Central memory CD8-positive, alpha-beta T cell (primary cell): ENCODE results near the gene SUPV3L1.
"Not testable (repeated sequence)": the region's sequence is repeated elsewhere in the genome, so short reads cannot be mapped to it uniquely, and the experiment has no call there.

Source experiments
- ATAC-seq: fragments of 150-1000 bp; cut with Tn5 transposase; replicated peaks from 2 replicates; pipeline ENCODE4 v1.10.0; 2022; ENCODE audit warnings: mild to moderate bottlenecking, moderate FRiP score, moderate number of reproducible peaks; ENCODE audit not compliant: poor library complexity, severe bottlenecking; ENCODE audit errors: extremely low read depth
- DNase-seq, 2 donors: peaks; one replicate each; pipeline ENCODE4 v3.0.0; 2021; ENCODE audit warnings: low spot score in 2 of 2
- H3K27ac Mint-ChIP-seq: one replicate; pipeline ENCODE4 v1.8.0; 2022; ENCODE audit warnings: low read depth, mild to moderate bottlenecking, moderate library complexity, mixed read lengths
- H3K27me3 Mint-ChIP-seq: one replicate; pipeline ENCODE4 v1.8.0; 2022; ENCODE audit warnings: mixed read lengths
- H3K36me3 Mint-ChIP-seq: one replicate; pipeline ENCODE4 v1.8.0; 2022; ENCODE audit warnings: mild to moderate bottlenecking, moderate library complexity, mixed read lengths; ENCODE audit not compliant: insufficient read depth
- H3K4me1 Mint-ChIP-seq: one replicate; pipeline ENCODE4 v1.8.0; 2022; ENCODE audit warnings: mixed read lengths
- H3K4me3 Mint-ChIP-seq: one replicate; pipeline ENCODE4 v1.8.0; 2022; ENCODE audit warnings: mild to moderate bottlenecking, moderate library complexity, mixed read lengths
- H3K9me3 Mint-ChIP-seq: one replicate; pipeline ENCODE4 v1.8.0; 2022; ENCODE audit warnings: mixed read lengths

SUPV3L1 gene

DNA sequence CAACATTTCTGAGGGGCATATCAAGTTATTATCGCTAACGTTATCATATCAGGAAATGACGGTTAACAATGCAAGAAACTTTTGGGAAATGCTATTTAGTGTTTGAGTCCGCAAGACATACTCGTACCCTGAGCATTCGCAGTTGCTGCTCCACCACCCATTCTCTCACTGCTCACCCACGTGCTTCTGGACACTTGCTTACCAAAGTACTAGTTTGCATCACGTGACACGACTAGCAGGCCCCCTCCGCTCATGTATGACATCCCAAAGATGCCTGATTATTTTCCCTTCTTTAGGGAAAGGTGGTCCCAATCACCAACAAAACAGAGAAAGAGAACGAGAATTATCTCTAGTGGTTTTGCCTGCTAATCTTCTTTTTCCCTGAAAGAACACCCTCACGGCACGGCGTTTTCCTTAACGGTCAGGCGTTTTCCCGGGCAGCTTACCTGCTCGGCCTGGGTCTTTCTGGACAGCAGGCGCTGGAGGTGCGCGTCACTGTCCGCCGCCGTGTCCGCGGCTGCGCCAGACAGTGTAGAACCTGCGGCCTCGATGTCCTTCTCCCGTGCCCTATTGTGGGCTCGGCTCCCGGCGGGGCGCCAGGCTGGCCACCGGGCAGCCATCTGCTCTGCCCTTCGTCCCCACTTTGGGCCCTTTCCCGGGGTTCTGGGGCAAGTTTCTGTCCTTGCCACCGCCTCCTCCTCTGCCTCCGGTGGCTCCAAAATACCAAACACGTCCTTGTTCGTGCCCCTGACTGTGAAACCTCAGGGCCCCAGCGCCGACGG is at the start of gene SUPV3L1:
SUPV3L1 (plus strand) TSS at position 492 of the 782 bp plus-strand sequence; CDS start at position 550, 58 bp downstream.
- H3K9me3 Mint-ChIP-seq = no peaks in the 10 kb centered on the region
- H3K4me1 Mint-ChIP-seq = peaks cover 45% of the 10 kb centered on the region
- DNase-seq = peak; percentile 83 to 84
- ATAC-seq = peak; percentile 70
- H3K27me3 Mint-ChIP-seq = no peaks in the 10 kb centered on the region
- H3K27ac Mint-ChIP-seq = peak within 1 kb of the TSS; percentile 100
- H3K36me3 Mint-ChIP-seq = peaks cover 28% of the 10 kb centered on the region
- H3K4me3 Mint-ChIP-seq = peak within 1 kb of the TSS; percentile 90

DNA sequence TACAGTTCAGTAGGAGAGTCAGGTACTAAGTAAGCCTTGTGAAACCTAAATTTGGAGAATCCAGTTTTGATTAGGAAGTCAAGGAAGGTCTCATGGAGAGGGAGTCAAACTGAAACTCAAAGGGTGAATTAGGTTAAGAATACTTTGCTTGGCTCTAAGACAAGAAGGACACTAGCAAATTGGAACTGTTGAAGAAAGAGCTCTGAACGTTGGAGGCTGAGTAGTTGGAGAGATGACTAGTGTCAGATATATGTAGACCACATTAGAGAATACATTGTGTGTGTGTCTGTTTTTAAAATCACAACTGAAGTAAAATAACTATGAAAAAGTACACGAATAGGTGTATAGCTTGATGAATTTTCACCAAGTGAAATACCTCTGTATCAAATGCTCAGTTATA is 49.8 kb upstream of the SUPV3L1 start:
- peak overlapping the region; percentile 15 for H3K27ac Mint-ChIP-seq
- H3K36me3 Mint-ChIP-seq = peaks cover 23% of the 10 kb centered on the region
- H3K4me1 Mint-ChIP-seq = peaks cover 40% of the 10 kb centered on the region
- H3K9me3 Mint-ChIP-seq = no peaks in the 10 kb centered on the region
- H3K4me3 Mint-ChIP-seq = no peak overlapping the region
- ATAC-seq (no peak), DNase-seq (no peak)
- H3K27me3 Mint-ChIP-seq = no peaks in the 10 kb centered on the region

DNA sequence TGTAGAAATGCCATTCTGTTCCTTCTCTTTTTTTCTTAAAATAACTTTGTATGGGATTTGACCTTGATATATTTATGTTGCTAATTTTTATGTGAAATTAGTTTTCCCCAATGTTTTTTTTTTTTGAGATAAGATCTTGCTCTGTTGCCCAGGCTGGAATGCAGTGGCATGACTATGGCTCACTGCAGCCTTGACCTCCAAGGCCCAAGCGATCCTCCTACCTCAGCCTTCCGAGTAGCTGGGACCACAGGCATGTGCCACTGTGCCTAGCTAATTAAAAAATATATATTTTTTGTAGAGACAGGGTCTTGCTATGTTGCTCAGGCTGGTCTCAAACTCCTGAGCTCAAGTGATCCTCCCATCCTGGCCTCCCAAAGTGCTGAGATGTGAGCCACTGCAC is 40.1 kb upstream of the SUPV3L1 start:
- DNase-seq = no peak
- Mint-ChIP-seq H3K4me3 (no peak overlapping the region), H3K9me3 (no peaks in the 10 kb centered on the region), H3K36me3 (peaks cover 31% of the 10 kb centered on the region), H3K27ac (peak overlapping the region; percentile 48), H3K27me3 (no peaks in the 10 kb centered on the region), H3K4me1 (peaks cover 55% of the 10 kb centered on the region)
- no peak for ATAC-seq

DNA sequence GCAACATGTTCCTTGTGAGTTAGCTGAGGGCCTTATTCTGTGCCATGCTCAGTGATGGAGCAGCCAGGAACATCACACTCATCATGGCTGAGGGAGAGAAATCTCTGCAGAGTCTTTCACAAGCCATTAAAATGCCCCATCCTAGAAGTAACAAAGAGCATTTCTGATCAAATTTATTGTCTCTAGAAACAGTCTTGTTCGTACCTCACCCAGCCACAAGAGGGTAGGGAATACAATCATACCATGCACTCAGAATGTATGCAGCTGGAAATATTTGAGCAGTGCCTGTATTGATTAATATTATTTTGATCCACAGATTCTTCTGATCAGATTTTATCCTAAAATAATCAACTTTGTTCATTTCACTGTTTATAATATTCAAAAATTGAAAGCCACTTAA is 38.7 kb upstream of the SUPV3L1 start:
- H3K36me3 Mint-ChIP-seq = peaks cover 25% of the 10 kb centered on the region
- ATAC-seq = no peak
- no peaks in the 10 kb centered on the region for H3K9me3 Mint-ChIP-seq
- H3K27ac Mint-ChIP-seq = peak overlapping the region; percentile 49
- no peak overlapping the region for H3K4me3 Mint-ChIP-seq
- DNase-seq = no peak
- peaks cover 57% of the 10 kb centered on the region for H3K4me1 Mint-ChIP-seq
- no peaks in the 10 kb centered on the region for H3K27me3 Mint-ChIP-seq

DNA sequence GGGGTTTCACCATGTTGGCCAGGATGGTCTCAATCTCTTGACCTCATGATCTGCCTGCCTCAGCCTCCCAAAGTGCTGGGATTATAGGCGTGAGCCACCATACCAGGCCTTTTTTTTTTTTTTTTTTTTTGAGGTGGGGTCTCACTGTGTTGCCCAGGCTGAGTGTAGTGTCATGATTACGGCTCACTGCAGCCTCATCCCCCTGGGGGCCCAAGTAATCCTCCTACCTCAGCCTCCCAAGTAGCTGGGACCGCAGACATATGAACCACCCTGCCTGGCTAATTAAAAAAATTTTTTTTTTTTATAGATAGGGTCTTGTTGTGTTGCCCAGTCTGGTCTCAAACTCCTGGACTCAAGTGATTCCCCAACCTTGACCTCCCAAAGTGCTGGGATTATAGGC is 38.0 kb upstream of the SUPV3L1 start:
- H3K27ac Mint-ChIP-seq, DNase-seq: not testable (repeated sequence)
- H3K36me3 Mint-ChIP-seq = peaks cover 19% of the 10 kb centered on the region

DNA sequence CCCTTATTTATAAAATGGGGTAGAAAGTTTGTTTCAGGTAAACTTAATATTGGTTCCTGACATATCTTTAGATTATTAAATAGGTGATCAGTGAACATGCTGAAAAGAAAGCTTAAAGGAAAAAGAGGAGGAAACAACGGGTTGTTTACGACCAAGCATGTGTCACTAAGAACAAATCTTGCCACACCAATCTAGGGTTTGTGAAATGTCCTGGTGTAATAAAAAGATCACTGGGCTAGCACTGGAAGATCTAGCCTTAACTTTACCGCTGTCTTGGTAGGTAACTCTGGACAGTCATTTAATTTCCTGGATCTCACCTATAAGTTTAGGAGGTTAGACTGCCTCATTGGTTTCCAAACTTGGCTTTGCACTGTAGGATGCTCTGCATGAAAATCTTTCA is 37.1 kb upstream of the SUPV3L1 start:
- Mint-ChIP-seq H3K27ac (peak overlapping the region; percentile 57), H3K9me3 (no peaks in the 10 kb centered on the region), H3K4me1 (peaks cover 53% of the 10 kb centered on the region)

More for the DNA sequence above, 38.0 kb upstream of the SUPV3L1 start:
- not testable (repeated sequence) for H3K9me3 Mint-ChIP-seq, H3K4me3 Mint-ChIP-seq, ATAC-seq, H3K27me3 Mint-ChIP-seq
- H3K4me1 Mint-ChIP-seq = peaks cover 62% of the 10 kb centered on the region

DNA sequence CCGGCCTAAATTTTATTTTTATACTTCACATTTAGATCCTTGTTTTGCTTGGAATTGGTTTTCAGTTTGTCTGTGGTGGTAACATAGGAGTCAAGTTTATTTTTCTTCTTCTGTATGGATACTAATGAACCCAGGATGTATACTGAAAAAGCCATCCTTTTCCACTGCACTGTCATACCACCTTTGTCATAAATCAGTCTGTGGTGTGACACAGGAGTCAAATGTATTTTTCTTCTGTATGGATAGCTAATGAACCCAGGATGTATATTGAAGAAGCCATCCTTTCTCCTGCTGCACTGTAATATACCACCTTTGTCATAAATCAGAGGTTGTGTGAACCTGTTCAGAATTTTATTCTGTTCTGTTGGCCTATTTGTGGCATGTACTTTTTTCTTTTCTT is 34.7 kb upstream of the SUPV3L1 start:
- DNase-seq (no peak), ATAC-seq (no peak)
- Mint-ChIP-seq H3K9me3 (no peaks in the 10 kb centered on the region), H3K27me3 (no peaks in the 10 kb centered on the region), H3K36me3 (peaks cover 7% of the 10 kb centered on the region), H3K4me1 (peaks cover 51% of the 10 kb centered on the region), H3K27ac (peak overlapping the region; percentile 49), H3K4me3 (no peak overlapping the region)

More for the DNA sequence above, 37.1 kb upstream of the SUPV3L1 start:
- H3K27me3 Mint-ChIP-seq = no peaks in the 10 kb centered on the region
- ATAC-seq = no peak
- H3K36me3 Mint-ChIP-seq = peaks cover 12% of the 10 kb centered on the region
- no peak overlapping the region for H3K4me3 Mint-ChIP-seq
- DNase-seq = no peak

DNA sequence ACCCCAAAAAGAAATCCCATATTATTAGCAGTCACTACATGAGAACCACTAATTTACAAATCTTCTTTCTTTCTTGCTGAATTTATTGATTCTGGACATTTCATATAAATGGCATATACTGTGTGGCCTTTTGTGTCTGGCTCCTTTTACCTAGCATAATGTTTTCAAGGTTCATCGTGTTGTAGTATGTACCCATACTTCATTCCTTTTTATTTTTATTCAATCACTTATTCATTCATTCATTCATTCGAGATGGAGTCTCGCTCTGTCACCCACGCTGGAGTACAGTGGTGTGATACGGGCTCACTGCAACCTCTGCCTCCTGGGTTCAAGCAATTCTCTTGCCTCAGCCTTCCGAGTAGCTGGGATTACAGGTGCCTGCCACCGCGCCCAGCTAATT is 34.2 kb upstream of the SUPV3L1 start:
- Mint-ChIP-seq H3K27ac (peak overlapping the region; percentile 49), H3K36me3 (peaks cover 7% of the 10 kb centered on the region), H3K4me1 (peaks cover 48% of the 10 kb centered on the region), H3K27me3 (no peaks in the 10 kb centered on the region), H3K9me3 (no peaks in the 10 kb centered on the region), H3K4me3 (no peak overlapping the region)
- ATAC-seq = no peak
- no peak for DNase-seq

DNA sequence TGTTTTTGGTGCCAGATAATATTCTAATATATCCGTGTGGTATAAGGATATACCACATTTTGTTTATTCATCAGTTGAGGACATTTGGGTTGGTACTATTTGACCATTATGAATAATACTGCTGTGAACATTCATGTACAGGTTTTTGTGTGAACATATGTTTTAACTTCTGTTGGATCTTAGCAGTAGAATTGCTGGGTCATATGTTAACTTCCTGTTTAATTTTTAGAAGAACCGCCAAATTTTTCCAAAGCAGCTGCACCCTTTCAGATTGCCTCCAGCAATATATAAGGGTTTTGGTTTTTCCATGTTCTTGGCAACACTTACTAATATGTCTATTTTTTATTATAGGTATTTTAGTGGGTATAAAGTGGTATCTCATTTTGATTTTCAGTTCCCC is 33.3 kb upstream of the SUPV3L1 start:
- H3K27ac Mint-ChIP-seq = peak overlapping the region; percentile 66
- DNase-seq = no peak
- no peak overlapping the region for H3K4me3 Mint-ChIP-seq
- H3K9me3 Mint-ChIP-seq = no peaks in the 10 kb centered on the region
- H3K4me1 Mint-ChIP-seq = peaks cover 43% of the 10 kb centered on the region
- no peaks in the 10 kb centered on the region for H3K27me3 Mint-ChIP-seq
- peaks cover 13% of the 10 kb centered on the region for H3K36me3 Mint-ChIP-seq
- ATAC-seq = no peak

DNA sequence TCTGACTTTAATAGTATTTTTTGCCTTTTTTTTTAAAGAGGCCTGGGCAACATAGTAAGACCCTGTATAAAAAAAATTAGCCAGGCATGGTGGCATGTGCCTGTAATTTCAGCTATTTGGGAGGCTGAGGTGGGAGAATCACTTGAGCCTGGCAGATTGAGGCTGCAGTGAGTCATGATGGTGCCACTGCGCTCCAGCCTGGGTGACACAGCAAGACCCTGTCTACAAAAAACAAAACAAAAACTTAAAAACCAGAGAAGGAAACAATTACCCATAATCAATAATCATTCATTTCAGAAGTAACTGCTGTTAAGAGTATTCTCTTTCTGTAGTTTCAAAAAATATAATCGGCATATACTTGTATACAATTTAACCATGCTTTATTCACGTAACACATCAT is 28.1 kb upstream of the SUPV3L1 start:
- ATAC-seq = no peak
- no peak for DNase-seq
- Mint-ChIP-seq H3K36me3 (peaks cover 6% of the 10 kb centered on the region), H3K27me3 (no peaks in the 10 kb centered on the region), H3K9me3 (no peaks in the 10 kb centered on the region), H3K4me1 (peaks cover 8% of the 10 kb centered on the region), H3K4me3 (no peak overlapping the region), H3K27ac (no peak overlapping the region)

DNA sequence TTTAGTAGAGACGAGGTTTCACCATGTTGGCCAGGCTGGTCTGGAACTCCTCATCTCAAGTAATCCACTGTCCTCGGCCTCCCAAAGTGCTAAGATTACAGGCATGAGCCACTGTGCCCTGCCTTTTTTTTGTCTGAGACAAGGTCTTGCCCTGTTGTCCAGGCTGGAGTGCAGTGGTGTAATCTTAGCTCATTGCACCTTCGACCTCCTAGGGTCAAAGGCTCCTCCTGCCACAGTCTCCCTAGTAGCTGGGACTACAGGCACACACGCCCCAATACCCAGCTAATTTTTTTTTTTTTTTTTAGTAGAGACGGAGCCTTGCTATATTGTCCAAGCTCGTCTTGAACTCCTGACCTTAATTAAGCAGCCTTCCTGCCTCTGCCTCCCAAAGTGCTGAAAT is 26.8 kb upstream of the SUPV3L1 start:
- no peak overlapping the region for H3K4me3 Mint-ChIP-seq
- no peaks in the 10 kb centered on the region for H3K27me3 Mint-ChIP-seq
- no peak for ATAC-seq
- peaks cover 7% of the 10 kb centered on the region for H3K36me3 Mint-ChIP-seq
- peak overlapping the region; percentile 35 for H3K27ac Mint-ChIP-seq
- DNase-seq = no peak
- no peaks in the 10 kb centered on the region for H3K9me3 Mint-ChIP-seq
- peaks cover 8% of the 10 kb centered on the region for H3K4me1 Mint-ChIP-seq

DNA sequence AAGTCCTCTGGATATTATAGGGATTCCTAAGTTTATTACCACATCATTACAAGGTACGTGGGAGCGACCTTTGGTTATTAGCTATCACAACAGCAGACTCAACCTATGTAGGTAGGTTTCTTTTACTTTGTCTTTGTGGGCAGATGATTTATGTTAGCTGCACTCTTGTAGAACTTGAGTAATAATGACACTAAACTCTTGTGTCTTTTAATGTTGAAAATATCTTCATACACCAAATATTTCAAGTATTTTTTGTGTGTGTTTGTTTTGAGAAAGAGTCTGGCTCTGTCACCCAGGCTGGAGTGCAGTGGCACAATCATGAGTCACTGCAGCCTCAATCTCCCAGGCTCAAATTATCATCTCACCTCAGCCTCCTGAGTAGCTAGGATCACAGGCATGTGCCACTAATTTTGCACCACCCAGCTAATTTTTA is 19.2 kb upstream of the SUPV3L1 start:
- ATAC-seq = no peak
- H3K4me1 Mint-ChIP-seq = no peaks in the 10 kb centered on the region
- no peak overlapping the region for H3K4me3 Mint-ChIP-seq
- no peaks in the 10 kb centered on the region for H3K27me3 Mint-ChIP-seq
- DNase-seq = no peak
- no peaks in the 10 kb centered on the region for H3K9me3 Mint-ChIP-seq
- no peak overlapping the region for H3K27ac Mint-ChIP-seq
- H3K36me3 Mint-ChIP-seq = peaks cover 48% of the 10 kb centered on the region

DNA sequence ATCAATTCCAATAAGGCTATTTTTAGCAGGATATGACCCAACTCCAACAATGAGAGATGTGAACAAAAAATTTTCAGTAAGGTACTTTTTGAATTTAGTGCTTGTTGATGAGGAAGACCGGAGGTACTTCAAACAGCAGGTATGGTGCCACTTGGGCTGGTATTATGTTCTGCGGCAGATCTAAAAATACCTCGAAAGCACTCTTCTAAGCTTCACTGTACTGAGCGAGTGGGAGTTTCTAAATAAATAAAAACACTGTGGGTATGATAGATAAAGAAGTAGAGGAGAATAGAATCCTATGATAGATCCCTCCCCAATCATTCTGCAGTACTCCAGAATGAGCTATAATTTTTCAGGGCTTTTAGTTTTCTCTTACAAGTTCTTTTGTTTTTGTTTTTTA is 11.5 kb upstream of the SUPV3L1 start:
- Mint-ChIP-seq H3K4me3 (no peak overlapping the region), H3K9me3 (no peaks in the 10 kb centered on the region), H3K27me3 (no peaks in the 10 kb centered on the region), H3K27ac (no peak overlapping the region), H3K4me1 (no peaks in the 10 kb centered on the region), H3K36me3 (peaks cover 59% of the 10 kb centered on the region)
- DNase-seq (no peak), ATAC-seq (no peak)
